ENCODE measurements around the gene MYH15.

- TF ChIP-seq, protein P1, sequence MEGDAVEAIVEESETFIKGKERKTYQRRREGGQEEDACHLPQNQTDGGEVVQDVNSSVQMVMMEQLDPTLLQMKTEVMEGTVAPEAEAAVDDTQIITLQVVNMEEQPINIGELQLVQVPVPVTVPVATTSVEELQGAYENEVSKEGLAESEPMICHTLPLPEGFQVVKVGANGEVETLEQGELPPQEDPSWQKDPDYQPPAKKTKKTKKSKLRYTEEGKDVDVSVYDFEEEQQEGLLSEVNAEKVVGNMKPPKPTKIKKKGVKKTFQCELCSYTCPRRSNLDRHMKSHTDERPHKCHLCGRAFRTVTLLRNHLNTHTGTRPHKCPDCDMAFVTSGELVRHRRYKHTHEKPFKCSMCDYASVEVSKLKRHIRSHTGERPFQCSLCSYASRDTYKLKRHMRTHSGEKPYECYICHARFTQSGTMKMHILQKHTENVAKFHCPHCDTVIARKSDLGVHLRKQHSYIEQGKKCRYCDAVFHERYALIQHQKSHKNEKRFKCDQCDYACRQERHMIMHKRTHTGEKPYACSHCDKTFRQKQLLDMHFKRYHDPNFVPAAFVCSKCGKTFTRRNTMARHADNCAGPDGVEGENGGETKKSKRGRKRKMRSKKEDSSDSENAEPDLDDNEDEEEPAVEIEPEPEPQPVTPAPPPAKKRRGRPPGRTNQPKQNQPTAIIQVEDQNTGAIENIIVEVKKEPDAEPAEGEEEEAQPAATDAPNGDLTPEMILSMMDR (IDR thresholded peaks at IDR 0.05), result no peak
- no peak for TF ChIP-seq EP300 (IDR thresholded peaks at IDR 0.05)
- no peak for TF ChIP-seq POLR2AphosphoS5 (IDR thresholded peaks at IDR 0.05)
- TF ChIP-seq POLR2A (IDR thresholded peaks at IDR 0.05), result no peak
Observed at GRCh38 chr3:108493862-108494261, 16.5 kb downstream of the MYH15 start.
